HG02759 (cell line): ENCODE results near the gene PHF20.
"Not testable (repeated sequence)": the region's sequence is repeated elsewhere in the genome, so short reads cannot be mapped to it uniquely, and the experiment has no call there.

Experiments used
- ATAC-seq: cut with Tn5 transposase; IDR thresholded peaks from one replicate; pipeline ENCODE4 v1.9.1; 2021; ENCODE audit warnings: mild to moderate bottlenecking, moderate library complexity; ENCODE audit not compliant: unreplicated experiment

Gene PHF20

DNA sequence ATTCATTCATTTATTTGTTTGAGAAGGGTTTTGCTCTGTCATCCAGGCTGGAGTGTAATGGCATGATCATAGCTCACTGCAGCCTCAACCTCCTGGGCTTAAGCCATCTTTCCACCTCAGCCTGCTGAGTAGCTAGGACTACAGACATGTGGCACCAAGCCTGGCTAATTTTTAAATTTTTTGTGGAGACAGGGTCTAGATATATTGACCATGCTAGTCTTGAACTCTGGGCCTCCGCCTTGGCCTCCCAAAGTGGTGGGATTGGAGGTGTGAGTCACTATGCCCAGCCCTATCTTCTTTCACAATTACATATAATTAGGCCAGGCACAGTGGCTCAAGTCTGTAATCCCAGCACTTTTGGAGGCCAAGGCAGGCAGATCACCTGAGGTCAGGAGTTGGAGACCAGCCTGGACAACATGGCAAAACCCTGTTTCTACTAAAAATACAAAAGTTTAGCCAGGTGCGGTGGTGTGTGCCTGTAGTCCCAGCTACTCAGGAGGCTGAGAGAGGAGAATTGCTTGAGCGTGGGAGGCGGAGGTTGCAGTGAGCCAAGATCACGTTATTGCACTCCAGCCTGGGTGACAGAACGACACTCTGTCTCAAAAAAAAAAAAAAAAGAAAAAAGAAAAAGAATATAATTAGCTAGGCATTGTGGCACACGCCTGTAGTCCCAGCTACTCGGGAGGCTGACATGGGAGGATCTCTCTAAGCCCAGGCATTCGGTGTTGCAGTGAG, 110.8 kb downstream of the PHF20 start:
- not testable (repeated sequence) for ATAC-seq

DNA sequence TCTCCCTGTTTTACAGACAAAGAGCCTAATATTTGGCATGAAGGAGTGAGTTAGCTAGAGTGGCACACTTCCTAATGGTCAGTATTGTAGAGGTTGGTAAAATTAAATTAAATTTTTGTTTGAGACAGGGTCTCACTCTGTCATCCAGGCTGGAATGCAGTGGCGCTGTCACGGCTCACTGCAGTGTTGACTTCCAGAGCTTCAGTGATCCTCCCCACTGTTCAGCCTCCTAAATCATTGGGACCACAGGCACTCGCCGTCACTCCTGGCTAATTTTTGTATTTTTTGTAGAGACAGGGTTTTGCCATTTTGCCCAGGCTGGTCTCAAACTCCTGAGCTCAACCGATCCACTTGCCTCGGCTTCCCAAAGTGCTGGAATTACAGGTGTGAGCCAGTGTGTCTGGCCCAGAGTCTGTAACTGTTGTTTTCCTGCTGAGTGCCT, 111.5 kb downstream of the PHF20 start:
- ATAC-seq = no peak

GRCh38 chr20:35883778-35884540, 112.1 kb downstream of the PHF20 start:
- no peak for ATAC-seq

- no peak for ATAC-seq
These were observed 112.7 kb downstream of the PHF20 start for GRCh38 chr20:35884541-35884865.

DNA sequence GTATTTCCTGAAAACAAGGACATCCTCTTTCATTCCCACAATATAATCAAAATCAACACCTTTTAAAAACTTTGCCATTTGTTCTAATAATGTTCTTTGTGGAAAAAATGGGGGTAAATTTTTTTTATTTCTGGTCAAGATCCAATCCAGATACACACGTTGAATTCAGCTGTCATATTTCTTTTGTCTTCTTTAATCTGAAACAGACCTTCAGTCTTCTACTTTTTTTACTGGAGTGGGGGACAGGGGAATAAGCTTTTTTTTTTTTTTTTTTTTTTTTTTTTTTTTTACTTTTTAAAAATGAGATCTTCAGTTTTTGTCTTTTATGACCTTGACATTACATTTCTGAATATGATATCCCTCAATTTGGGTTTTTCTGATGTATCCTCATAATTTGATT, 113.4 kb downstream of the PHF20 start:
- no peak for ATAC-seq

GRCh38 chr20:35886537-35886936, 114.7 kb downstream of the PHF20 start:
- no peak for ATAC-seq

DNA sequence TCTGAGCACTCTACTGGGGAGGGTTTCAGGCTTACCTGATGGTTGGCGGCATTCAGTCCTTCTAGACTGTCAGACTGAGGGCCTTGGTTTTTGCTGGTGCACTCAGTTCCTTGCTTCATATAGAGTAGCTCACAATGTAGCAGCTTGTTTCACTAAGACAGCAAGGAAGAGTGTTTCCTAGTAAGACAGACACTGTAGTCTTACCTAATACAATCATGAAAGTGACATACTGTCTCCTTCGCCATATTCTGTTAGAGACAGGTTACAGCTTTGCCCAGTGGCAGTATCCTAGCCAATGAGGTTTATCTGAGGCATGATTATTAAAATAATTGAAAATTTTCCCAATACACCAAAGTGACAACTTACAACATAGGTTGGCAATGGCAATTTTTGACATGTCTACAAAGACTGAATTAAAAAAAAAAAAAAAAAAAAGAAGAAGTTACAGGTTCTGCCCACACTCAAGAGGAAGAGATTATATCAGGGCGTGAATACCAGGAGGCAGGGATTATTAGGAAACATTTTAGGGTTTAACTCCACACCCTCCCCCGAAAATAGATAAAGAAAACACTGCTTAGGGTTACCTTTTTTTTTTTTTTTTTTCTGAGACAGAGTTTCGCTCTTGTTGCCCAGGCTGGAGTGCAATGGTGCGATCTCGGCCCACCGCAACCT, 115.7 kb downstream of the PHF20 start:
- ATAC-seq = no peak

GRCh38 chr20:35888657-35889056, 116.8 kb downstream of the PHF20 start:
- no peak for ATAC-seq

DNA sequence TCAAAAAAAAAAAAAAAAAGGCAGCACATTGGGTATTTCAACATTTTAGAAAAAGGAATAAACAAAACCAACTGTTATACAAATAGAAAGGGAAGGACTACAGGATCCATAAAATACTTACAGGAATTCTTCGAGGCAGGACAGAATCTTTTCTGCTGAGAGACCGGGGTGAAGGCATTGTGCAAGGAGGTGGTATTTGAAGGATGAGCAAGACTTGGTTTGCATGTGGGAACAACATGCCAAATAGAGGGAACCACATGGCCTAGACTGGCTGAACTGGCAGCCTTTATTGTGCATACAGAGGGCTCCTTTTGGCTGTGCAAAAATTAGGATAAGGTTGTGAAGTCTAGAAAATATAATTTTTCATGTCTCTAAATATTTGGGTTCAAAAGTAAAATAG, 119.6 kb downstream of the PHF20 start:
- ATAC-seq = no peak

GRCh38 chr20:35892871-35893270, 121.1 kb downstream of the PHF20 start:
- ATAC-seq = no peak

DNA sequence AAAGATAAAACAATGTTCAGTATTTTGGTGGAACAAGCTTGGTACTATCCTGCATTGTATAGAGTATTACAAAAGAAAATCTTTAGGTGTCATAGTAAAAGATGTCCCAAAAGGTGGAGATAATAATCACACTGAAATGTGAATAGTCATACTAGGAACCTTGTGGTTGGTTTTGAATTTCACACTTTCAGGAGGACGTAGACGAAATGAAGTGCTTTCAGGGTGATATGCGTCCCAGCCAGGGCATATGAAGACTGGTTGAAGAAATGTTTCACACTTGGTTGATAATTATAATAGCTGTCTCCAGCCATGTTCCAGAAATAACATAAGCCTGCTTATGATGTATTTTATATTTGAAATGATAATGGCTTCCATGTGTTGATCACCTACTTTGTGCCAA, 122.1 kb downstream of the PHF20 start:
- peak; percentile 78 for ATAC-seq

DNA sequence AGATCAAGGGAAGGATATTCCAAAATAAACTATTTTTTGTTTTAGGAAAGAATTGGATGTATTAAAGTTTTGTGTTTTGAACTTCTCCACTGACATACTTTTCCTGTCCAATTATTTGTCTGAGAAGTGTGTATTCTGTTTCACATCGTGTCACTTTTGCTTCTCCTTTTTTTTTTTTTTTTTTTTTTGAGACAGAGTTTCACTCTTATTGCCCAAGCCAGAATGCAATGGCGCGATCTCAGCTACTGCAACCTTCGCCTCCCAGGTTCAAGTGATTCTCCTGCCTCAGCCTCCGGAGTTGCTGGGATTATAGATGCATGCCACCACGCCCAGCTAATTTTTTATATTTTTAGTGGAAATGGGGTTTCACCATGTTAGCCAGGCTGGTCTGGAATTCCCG, 123.7 kb downstream of the PHF20 start:
- not testable (repeated sequence) for ATAC-seq

- ATAC-seq = no peak
These were observed 127.2 kb downstream of the PHF20 start for GRCh38 chr20:35899064-35899463.

DNA sequence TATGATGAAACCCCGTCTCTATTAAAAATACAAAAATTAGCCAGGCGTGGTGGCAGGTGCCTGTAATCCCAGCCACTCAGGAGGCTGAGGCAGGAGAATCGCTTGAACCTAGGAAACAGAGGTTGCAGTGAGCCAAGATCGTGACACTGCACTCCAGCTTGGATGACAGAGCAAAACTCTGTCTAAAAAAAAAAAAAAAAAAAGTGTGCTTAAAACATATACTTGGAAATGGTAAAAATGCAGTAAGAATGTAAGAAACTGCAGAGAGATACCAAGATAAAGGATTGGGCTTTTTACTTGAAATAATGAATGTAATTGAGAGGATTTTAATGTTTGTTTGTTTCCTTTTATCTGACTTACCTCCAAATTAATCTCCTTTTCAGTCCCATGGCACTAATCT, 129.4 kb downstream of the PHF20 start:
- ATAC-seq = not testable (repeated sequence)

DNA sequence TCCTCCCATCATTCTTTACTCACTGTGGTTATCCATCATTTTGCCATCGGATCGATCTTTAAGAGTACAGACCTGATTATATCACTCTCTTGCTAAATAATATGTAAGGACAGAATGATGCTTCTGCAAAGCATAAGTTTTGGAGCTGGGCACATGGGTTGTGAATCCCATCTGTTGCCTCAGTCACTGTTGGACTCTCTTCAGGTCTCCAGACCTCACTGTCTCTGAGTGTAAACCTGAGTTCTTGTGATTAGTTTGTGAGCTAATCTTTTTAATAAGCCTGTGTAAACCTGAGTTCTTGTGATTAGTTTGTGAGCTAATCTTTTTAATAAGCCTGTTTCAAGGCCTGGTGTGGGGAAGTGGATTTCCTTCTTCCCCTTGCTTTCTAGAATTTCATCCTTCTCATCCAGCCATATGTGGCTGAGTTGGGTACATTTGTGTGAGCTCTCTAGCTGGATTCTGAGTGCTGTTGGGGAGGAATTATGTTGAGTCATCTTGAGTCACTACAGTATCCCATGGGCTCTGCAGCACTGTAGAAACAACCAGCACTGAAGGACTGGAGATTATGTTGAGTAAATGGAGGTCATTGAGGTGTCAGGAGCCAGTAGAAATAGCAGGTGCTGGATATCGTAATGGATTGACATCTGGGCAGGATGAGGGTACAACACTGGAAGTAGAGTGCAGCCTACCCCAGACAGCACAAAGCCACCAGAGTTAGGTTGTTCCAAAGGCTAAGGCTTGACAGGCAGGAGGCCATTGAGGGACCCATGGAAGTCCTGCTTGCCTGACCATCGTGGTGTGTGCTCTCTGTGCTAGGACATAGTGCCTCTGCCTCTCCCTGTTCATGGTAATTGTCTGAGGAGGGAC, 130.1 kb downstream of the PHF20 start:
- no peak for ATAC-seq

GRCh38 chr20:35902545-35902941, 130.7 kb downstream of the PHF20 start:
- ATAC-seq = no peak

DNA sequence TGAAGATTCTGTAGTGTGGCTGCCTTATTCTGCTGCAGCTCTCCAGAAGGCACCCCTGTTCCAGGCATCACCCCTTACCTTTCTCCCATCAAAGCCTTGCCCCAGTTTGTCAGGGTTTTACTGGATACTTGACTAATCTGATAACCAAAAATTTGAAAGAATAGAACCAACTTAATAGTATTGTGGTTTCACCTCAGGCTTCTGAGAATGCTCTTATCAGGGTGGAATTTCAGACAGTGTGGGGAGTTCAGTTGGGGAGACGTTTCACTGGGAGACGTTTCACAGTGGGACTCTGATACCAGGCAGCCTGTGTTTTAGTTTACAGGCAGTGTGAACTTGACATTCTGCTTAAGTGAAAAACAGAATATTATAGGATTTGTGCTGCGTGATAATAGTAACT, 132.0 kb downstream of the PHF20 start:
- ATAC-seq = no peak

DNA sequence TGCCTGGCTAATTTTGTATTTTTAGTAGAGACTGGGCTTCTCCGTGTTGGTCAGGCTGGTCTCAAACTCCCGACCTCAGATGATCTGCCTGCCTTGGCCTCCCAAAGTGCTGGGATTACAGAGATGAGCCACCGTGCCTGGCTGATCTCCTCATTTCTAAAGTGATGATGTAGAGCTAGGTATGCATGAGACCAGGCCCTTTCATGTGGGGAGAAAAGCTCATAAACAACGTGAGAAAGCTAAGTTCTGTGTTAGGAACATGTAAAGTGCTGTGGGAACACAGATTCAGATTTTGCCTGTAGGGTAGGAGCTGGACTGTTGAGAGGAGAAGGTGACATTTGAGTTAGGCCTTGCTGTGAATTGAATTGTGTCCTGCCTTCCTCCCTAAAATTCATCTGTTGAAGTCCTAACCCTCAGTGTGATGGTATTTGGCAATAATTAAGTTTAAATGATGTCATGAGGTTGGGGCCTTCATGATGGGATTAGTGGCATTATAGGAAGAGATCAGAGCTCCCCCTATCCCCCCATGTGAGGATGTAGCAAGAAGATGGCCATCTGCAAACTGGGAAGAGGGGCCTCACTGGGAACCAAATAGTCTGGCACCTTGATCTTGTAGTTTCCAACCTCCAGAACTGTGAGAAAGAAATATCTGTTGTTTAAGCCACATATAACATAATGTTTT, 133.3 kb downstream of the PHF20 start:
- no peak for ATAC-seq

- no peak for ATAC-seq
These were observed 135.3 kb downstream of the PHF20 start for GRCh38 chr20:35907017-35907701.

- no peak for ATAC-seq
These were observed 136.2 kb downstream of the PHF20 start for GRCh38 chr20:35908007-35908406.
